Dedifferentiated amniotic fluid mesenchymal stem cell (primary cell): ENCODE results near the gene GRPEL2.

Experiments used
- DNase-seq: peaks from one replicate; pipeline ENCODE4 v3.0.0-alpha.2; 2016; ENCODE audit errors: extremely low spot score

Gene GRPEL2

GRCh38 chr5:149357370-149358293, 12.3 kb downstream of the GRPEL2 start, which contains the start of gene PCYOX1L:
Gene PCYOX1L (plus strand): TSS chr5:149358046. CDS start chr5:149358069, 23 bp downstream.
- peak; percentile 96 for DNase-seq

GRCh38 chr5:149358294-149358651, 13.0 kb downstream of the GRPEL2 start:
- DNase-seq = no peak

- no peak for DNase-seq
Measured at GRCh38 chr5:149358868-149359495, 13.7 kb downstream of the GRPEL2 start.

GRCh38 chr5:149360272-149360671, 15.0 kb downstream of the GRPEL2 start:
- no peak for DNase-seq

GRCh38 chr5:149362541-149362940, 17.2 kb downstream of the GRPEL2 start:
- no peak for DNase-seq

GRCh38 chr5:149363358-149363757, 18.1 kb downstream of the GRPEL2 start:
- DNase-seq = no peak

GRCh38 chr5:149363936-149364335, 18.6 kb downstream of the GRPEL2 start:
- no peak for DNase-seq

- DNase-seq = no peak
Measured at GRCh38 chr5:149364719-149365118, 19.4 kb downstream of the GRPEL2 start.

GRCh38 chr5:149365418-149365817, 20.1 kb downstream of the GRPEL2 start:
- no peak for DNase-seq

GRCh38 chr5:149366169-149366729, 20.9 kb downstream of the GRPEL2 start:
- no peak for DNase-seq

- peak; percentile 72 for DNase-seq
Measured at GRCh38 chr5:149367249-149367971, 22.1 kb downstream of the GRPEL2 start.

GRCh38 chr5:149367972-149368645, 22.8 kb downstream of the GRPEL2 start:
- no peak for DNase-seq

GRCh38 chr5:149370878-149371277, 25.6 kb downstream of the GRPEL2 start:
- no peak for DNase-seq

- peak; percentile 30 for DNase-seq
Measured at GRCh38 chr5:149371296-149371962, 26.1 kb downstream of the GRPEL2 start.

GRCh38 chr5:149372076-149372795, 26.9 kb downstream of the GRPEL2 start:
- no peak for DNase-seq

- DNase-seq = no peak
Measured at GRCh38 chr5:149372932-149373331, 27.6 kb downstream of the GRPEL2 start.

- DNase-seq = no peak
Measured at GRCh38 chr5:149374303-149374702, 29.0 kb downstream of the GRPEL2 start.

- DNase-seq = no peak
Measured at GRCh38 chr5:149374801-149375200, 29.5 kb downstream of the GRPEL2 start.

GRCh38 chr5:149375434-149375833, 30.1 kb downstream of the GRPEL2 start:
- DNase-seq = no peak

GRCh38 chr5:149376104-149376503, 30.8 kb downstream of the GRPEL2 start:
- DNase-seq = no peak
